ENCODE data around the gene PSMD12. TPM values are rescaled to one million over a fixed set of nuclear protein-coding genes. Genes with fewer than 3 reads are reported as not detected.
"Not testable (repeated sequence)": the region's sequence is repeated elsewhere in the genome, so short reads cannot be mapped to it uniquely, and the experiment has no call there.

Gene PSMD12
- total RNA-seq, 1 donor from 2014 or later = 41.3 TPM

DNA sequence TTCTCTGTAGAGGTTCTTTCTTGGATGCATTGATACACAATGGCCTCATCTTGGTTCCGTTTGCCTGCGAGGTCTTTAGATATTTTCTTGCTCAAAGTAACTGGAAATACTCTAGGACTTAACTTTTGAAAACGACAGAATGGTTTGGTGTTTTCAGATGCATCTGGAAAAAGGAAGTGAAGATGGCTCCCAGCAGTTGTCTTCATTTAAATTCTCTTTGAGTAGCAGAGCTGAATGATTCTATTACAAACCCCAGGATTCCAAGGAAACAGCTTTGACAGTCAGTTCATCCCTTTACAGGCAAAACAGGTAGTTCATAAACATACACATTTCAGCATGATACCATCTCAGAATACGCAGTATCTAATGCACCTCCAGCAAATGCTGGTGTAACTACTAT is 54.8 kb downstream of the PSMD12 start:
- intact Hi-C loops (cut with DNase I) = no loop called here

GRCh38 chr17:67310406-67310805 is 56.0 kb downstream of the PSMD12 start:
- peak in 1 of 2 donors; percentile 25 for ATAC-seq
- Histone ChIP-seq H3K9me3 (no peaks in the 10 kb centered on the region), H3K27ac (no peak overlapping the region), H3K4me1 (peaks cover 7% of the 10 kb centered on the region), H3K36me3 (no peaks in the 10 kb centered on the region), H3K4me3 (no peak overlapping the region), H3K27me3 (ENCODE audit: low read depth) (no peaks in the 10 kb centered on the region)
- no peak for TF ChIP-seq CTCF (IDR thresholded peaks at IDR 0.05)
- intact Hi-C loops (cut with DNase I) = no loop called here
- DNase-seq = no peak

More for the DNA sequence above, 54.8 kb downstream of the PSMD12 start:
- no peak for ATAC-seq
- Histone ChIP-seq H3K27ac (peak overlapping the region; percentile 49), H3K27me3 (ENCODE audit: low read depth) (no peaks in the 10 kb centered on the region), H3K9me3 (no peaks in the 10 kb centered on the region), H3K36me3 (no peaks in the 10 kb centered on the region), H3K4me1 (peaks cover 7% of the 10 kb centered on the region), H3K4me3 (no peak overlapping the region)
- no peak for DNase-seq
- TF ChIP-seq CTCF (IDR thresholded peaks at IDR 0.05) = no peak

DNA sequence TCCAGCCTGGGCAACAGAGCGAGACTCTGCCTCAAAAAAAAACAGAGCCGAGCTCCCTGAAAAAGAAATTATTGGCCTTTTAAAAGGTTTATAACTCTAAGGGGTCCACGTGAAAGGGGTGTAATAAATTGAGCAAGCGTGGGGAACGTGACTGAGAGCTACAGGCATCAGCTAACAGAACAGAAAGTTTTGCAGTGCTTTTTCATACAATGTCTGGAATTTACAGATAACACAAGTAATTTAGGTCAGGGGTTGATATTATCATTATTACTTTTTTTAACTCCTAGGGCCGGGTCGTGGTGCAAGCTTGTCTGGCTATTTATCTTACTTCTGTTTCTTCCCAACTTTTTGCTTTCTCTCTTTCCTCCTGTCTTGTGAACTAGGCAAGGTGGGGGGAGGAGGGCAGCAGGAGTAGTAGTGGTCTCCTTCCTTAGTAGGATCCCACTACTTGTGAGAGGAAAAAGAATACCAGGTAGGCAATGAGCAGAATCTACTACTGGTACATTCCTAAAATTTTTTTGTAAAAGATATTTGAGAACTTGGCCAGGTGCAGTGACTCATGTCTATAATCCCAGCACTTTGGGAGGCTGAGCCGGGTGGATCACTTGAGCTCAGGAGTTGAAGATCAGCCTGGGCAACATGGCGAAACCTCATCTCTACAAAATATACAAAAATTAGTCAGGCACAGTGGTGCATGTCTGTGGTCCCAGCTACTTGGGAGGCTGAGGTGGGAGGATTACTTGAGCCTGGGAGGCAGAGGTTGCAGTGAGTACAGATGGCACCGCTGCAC is 60.7 kb downstream of the PSMD12 start:
- H3K27me3 ChIP-seq (ENCODE audit: low read depth); intact Hi-C loops (cut with DNase I); H3K27ac ChIP-seq; DNase-seq; H3K4me3 ChIP-seq; ATAC-seq; H3K4me1 ChIP-seq; H3K9me3 ChIP-seq; H3K36me3 ChIP-seq: not testable (repeated sequence)

- H3K4me3 ChIP-seq = no peak overlapping the region
- intact Hi-C loops (cut with DNase I) = no loop called here
- H3K27me3 ChIP-seq (ENCODE audit: low read depth) = no peaks in the 10 kb centered on the region
- no peak for TF ChIP-seq CTCF (IDR thresholded peaks at IDR 0.05)
- no peak for DNase-seq
- H3K4me1 ChIP-seq = no peaks in the 10 kb centered on the region
- no peak overlapping the region for H3K27ac ChIP-seq
- H3K36me3 ChIP-seq = no peaks in the 10 kb centered on the region
- H3K9me3 ChIP-seq = no peaks in the 10 kb centered on the region
- ATAC-seq = no peak
Measured at GRCh38 chr17:67297454-67297960, 68.9 kb downstream of the PSMD12 start.

- no peaks in the 10 kb centered on the region for H3K27me3 ChIP-seq (ENCODE audit: low read depth)
- intact Hi-C loops (cut with DNase I) = no loop called here
- H3K9me3 ChIP-seq = no peaks in the 10 kb centered on the region
- no peak overlapping the region for H3K4me3 ChIP-seq
- ATAC-seq = no peak
- peaks cover 12% of the 10 kb centered on the region for H3K4me1 ChIP-seq
- no peak for TF ChIP-seq CTCF (IDR thresholded peaks at IDR 0.05)
- no peaks in the 10 kb centered on the region for H3K36me3 ChIP-seq
- no peak for DNase-seq
- no peak overlapping the region for H3K27ac ChIP-seq
Measured at GRCh38 chr17:67294451-67295199, 71.8 kb downstream of the PSMD12 start.

All from lower lobe of right lung (tissue), 2 donors.